ENCODE measurements around the gene PYY.

DNA sequence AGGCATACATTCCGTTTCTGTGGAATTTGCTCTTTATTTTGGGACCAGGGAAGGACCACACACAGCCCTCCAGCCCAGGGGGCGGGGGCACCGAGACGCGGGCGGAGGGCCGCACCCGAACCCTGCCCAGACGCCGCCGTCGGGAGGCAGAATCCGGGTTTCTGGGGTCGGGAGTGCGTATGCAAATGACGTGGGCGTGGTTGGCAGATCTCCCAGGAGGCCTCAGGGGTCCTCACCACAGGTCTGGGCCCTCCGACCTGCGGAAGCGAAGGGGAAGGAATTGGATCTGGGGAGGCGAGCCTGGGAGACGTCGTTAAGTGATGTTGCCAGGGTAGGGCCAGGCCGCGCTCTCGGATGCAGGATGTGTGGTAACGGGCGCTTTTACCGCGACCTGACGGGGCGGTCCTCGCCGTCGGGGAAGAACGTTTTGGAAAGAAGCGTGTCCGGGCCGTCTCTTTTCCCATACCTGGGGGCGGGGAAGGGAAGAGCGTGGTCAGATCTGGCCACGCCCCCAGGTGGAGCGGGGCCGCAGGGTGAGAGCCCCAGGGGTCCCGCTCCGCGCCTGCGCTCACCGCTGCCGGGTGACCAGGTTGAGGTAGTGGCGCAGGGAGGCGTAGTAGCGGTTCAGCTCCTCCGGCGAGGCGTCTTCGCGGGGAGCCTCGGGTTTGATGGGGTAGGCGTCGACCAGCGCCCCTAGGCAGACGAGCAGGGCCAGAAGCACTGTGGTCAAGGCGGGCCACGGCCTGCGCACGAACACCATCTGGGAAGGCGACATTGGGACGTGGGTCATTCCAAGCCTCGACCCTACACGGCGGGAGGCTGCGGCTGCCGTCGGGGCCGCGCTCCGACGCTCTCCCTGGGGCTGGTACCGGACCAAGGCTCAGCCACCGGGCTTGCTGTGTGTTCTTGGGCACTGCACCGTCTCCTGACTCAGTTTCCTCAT lies 745 bp downstream of the PYY start:
- TF ChIP-seq EZH2 (IDR thresholded peaks at IDR 0.05; ENCODE audit: borderline replicate concordance, insufficient read depth, low read length, poor library complexity, severe bottlenecking) (no peak), EP300 (conservative IDR thresholded peaks at IDR 0.05; ENCODE audit: poor library complexity, severe bottlenecking) (no peak), POLR2AphosphoS5 (IDR thresholded peaks at IDR 0.05) (no peak), TAF1 (IDR thresholded peaks at IDR 0.05; ENCODE audit: low read depth) (no peak), RAD21 (conservative IDR thresholded peaks at IDR 0.05) (no peak), SMC3 (conservative IDR thresholded peaks at IDR 0.05; ENCODE audit: poor library complexity) (no peak)
- TF ChIP-seq, protein P1, sequence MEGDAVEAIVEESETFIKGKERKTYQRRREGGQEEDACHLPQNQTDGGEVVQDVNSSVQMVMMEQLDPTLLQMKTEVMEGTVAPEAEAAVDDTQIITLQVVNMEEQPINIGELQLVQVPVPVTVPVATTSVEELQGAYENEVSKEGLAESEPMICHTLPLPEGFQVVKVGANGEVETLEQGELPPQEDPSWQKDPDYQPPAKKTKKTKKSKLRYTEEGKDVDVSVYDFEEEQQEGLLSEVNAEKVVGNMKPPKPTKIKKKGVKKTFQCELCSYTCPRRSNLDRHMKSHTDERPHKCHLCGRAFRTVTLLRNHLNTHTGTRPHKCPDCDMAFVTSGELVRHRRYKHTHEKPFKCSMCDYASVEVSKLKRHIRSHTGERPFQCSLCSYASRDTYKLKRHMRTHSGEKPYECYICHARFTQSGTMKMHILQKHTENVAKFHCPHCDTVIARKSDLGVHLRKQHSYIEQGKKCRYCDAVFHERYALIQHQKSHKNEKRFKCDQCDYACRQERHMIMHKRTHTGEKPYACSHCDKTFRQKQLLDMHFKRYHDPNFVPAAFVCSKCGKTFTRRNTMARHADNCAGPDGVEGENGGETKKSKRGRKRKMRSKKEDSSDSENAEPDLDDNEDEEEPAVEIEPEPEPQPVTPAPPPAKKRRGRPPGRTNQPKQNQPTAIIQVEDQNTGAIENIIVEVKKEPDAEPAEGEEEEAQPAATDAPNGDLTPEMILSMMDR (IDR thresholded peaks at IDR 0.05; ENCODE audit: poor library complexity, severe bottlenecking), result no peak
- TF ChIP-seq, protein P2, sequence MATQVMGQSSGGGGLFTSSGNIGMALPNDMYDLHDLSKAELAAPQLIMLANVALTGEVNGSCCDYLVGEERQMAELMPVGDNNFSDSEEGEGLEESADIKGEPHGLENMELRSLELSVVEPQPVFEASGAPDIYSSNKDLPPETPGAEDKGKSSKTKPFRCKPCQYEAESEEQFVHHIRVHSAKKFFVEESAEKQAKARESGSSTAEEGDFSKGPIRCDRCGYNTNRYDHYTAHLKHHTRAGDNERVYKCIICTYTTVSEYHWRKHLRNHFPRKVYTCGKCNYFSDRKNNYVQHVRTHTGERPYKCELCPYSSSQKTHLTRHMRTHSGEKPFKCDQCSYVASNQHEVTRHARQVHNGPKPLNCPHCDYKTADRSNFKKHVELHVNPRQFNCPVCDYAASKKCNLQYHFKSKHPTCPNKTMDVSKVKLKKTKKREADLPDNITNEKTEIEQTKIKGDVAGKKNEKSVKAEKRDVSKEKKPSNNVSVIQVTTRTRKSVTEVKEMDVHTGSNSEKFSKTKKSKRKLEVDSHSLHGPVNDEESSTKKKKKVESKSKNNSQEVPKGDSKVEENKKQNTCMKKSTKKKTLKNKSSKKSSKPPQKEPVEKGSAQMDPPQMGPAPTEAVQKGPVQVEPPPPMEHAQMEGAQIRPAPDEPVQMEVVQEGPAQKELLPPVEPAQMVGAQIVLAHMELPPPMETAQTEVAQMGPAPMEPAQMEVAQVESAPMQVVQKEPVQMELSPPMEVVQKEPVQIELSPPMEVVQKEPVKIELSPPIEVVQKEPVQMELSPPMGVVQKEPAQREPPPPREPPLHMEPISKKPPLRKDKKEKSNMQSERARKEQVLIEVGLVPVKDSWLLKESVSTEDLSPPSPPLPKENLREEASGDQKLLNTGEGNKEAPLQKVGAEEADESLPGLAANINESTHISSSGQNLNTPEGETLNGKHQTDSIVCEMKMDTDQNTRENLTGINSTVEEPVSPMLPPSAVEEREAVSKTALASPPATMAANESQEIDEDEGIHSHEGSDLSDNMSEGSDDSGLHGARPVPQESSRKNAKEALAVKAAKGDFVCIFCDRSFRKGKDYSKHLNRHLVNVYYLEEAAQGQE (IDR thresholded peaks at IDR 0.05; ENCODE audit: borderline replicate concordance), result no peak

Data from neural cell (in vitro differentiated cells).